Mesodermal cell (in vitro differentiated cells): ENCODE measurements around the gene RING1.

ENCODE experiments used
- H3K27ac ChIP-seq: 2 replicates; pipeline ENCODE4 v1.7.0; 2013; ENCODE audit warnings: mild to moderate bottlenecking, low read depth, low read length, moderate library complexity; ENCODE audit not compliant: severe bottlenecking
- H3K36me3 ChIP-seq: 2 replicates; pipeline ENCODE4 v1.7.1; 2013; ENCODE audit warnings: mild to moderate bottlenecking, low read length, moderate library complexity; ENCODE audit not compliant: control insufficient read depth, insufficient read depth
- H3K4me1 ChIP-seq: one replicate; pipeline ENCODE4 v1.7.1; 2013; ENCODE audit warnings: mild to moderate bottlenecking, low read length; ENCODE audit not compliant: insufficient read depth, control insufficient read depth, poor library complexity, severe bottlenecking
- H3K4me3 ChIP-seq: 2 replicates; pipeline ENCODE4 v1.7.0; 2013; ENCODE audit warnings: low read length, control low read depth, mild to moderate bottlenecking; ENCODE audit not compliant: insufficient read depth, poor library complexity, severe bottlenecking; ENCODE audit errors: extremely low read depth
- H3K9me3 ChIP-seq: 2 replicates; pipeline ENCODE4 v1.7.1; 2013; ENCODE audit warnings: mild to moderate bottlenecking, low read length, moderate library complexity; ENCODE audit not compliant: control insufficient read depth
- WGBS, 2 experiments: methylation state at CpG; one replicate each; pipeline ENCODE4 v1.1.5; 2013; ENCODE audit warnings: missing lambda C conversion rate in 2 of 2; ENCODE audit not compliant: insufficient coverage in 2 of 2; 5-methylcytosine and 5-hydroxymethylcytosine counted together

The RING1 gene

GRCh38 chr6:33203443-33204164 lies 4.7 kb upstream of the RING1 start:
- H3K4me1 ChIP-seq: peaks cover 30% of the 10 kb centered on the region
- H3K4me3 ChIP-seq: no peak overlapping the region

GRCh38 chr6:33204165-33204414 lies 4.2 kb upstream of the RING1 start:
- Histone ChIP-seq H3K27ac (peak overlapping the region; percentile 13), H3K4me3 (no peak overlapping the region), H3K4me1 (peaks cover 30% of the 10 kb centered on the region), H3K9me3 (no peaks in the 10 kb centered on the region), H3K36me3 (peaks cover 32% of the 10 kb centered on the region)
- 0% methylated on average over 1 of the region's 4 CpGs; no CpG with 5 or more reads in 1 of the 2 experiments for WGBS, 2 experiments

More at GRCh38 chr6:33203443-33204164, 4.7 kb upstream of the RING1 start:
- Histone ChIP-seq H3K9me3 (no peaks in the 10 kb centered on the region), H3K36me3 (peaks cover 32% of the 10 kb centered on the region), H3K27ac (peak overlapping the region; percentile 13)
- 96 to 100% methylated on average over 2 to 5 of the region's 7 CpGs for WGBS, 2 experiments

GRCh38 chr6:33204415-33205190 lies 3.7 kb upstream of the RING1 start, which contains the start of gene HSD17B8:
HSD17B8 (plus strand) TSS chr6:33204655; CDS start chr6:33204669, 14 bp downstream.
- H3K9me3 ChIP-seq: no peaks in the 10 kb centered on the region
- H3K4me1 ChIP-seq: peaks cover 30% of the 10 kb centered on the region
- 1 to 2% methylated on average over 28 to 32 of the region's 48 CpGs for WGBS, 2 experiments
- peak within 1 kb of the TSS; percentile 18 for H3K27ac ChIP-seq
- peaks cover 34% of the 10 kb centered on the region for H3K36me3 ChIP-seq
- H3K4me3 ChIP-seq: peak within 1 kb of the TSS; percentile 58

DNA sequence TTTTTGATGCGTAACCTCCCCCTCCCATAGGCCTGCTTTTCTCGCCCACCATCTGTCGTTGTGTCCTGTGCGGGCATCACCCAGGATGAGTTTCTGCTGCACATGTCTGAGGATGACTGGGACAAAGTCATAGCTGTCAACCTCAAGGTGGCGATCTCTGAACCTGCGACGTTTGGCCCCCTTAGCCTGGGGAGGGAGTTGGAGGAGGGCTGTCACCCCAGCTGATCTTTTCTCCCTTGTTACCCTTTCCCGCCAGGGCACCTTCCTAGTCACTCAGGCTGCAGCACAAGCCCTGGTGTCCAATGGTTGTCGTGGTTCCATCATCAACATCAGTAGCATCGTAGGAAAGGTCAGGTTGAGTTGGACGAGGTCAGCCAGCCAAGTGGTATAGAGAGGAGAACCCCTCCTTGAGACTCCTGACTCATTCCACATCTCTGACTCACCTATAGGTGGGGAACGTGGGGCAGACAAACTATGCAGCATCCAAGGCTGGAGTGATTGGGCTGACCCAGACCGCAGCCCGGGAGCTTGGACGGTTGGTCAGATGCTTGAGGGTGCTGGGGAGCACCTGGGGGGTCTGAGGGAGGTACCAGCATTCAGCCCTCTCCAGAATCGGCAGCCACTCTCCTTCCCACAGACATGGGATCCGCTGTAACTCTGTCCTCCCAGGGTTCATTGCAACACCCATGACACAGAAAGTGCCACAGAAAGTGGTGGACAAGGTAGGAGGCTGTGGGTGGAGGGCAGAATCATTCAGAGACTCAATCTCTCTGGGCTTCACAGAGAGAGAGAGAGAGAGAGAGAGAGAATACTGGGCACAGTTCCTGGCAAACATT lies 2.9 kb upstream of the RING1 start:
- no peaks in the 10 kb centered on the region for H3K9me3 ChIP-seq
- H3K4me1 ChIP-seq: peaks cover 30% of the 10 kb centered on the region
- 0 to 7% methylated on average over 3 of the region's 17 CpGs for WGBS, 2 experiments
- peak overlapping the region; percentile 58 for H3K4me3 ChIP-seq
- H3K36me3 ChIP-seq: peaks cover 41% of the 10 kb centered on the region
- peak overlapping the region; percentile 18 for H3K27ac ChIP-seq

GRCh38 chr6:33206027-33206863 lies 2.1 kb upstream of the RING1 start:
- Histone ChIP-seq H3K36me3 (peaks cover 47% of the 10 kb centered on the region), H3K4me1 (peaks cover 30% of the 10 kb centered on the region), H3K4me3 (peak overlapping the region; percentile 90), H3K27ac (peak overlapping the region; percentile 71), H3K9me3 (no peaks in the 10 kb centered on the region)
- 71% methylated on average over 1 of the region's 3 CpGs; no CpG with 5 or more reads in 1 of the 2 experiments for WGBS, 2 experiments

- 6% methylated on average over 8 of the region's 20 CpGs; no CpG with 5 or more reads in 1 of the 2 experiments for WGBS, 2 experiments
- Histone ChIP-seq H3K36me3 (peaks cover 47% of the 10 kb centered on the region), H3K4me3 (peak overlapping the region; percentile 90), H3K9me3 (no peaks in the 10 kb centered on the region), H3K27ac (peak overlapping the region; percentile 87), H3K4me1 (peaks cover 26% of the 10 kb centered on the region)
These were observed 1.3 kb upstream of the RING1 start for GRCh38 chr6:33206864-33207551.

DNA sequence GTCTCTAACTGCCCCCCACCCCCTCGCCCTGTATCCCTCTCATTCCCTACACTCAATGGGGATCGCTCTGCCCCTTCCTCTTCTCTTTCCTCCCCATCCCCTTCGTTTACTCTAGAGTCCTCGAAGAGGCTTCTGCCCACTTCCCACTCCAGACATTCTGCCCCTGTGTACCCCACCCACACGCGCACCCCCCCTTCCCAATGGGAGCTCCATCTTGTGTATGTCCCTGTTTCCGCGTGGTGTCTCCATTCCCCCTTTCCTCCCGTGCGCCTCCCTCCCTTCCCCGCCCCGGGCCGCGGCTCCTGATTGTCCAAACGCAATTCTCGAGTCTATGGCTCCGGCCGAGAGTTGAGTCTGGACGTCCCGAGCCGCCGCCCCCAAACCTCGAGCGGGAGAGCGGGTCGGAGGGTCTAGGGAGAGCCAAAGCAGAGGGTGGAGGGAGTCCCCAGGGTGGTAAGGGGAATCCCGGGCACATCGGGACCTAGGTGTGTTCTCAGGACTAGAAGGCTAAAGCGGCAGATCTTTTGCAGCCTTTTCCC lies 679 bp upstream of the RING1 start:
- Histone ChIP-seq H3K4me1 (peaks cover 27% of the 10 kb centered on the region), H3K27ac (peak overlapping the region; percentile 87), H3K9me3 (no peaks in the 10 kb centered on the region), H3K4me3 (peak overlapping the region; percentile 90), H3K36me3 (peaks cover 45% of the 10 kb centered on the region)
- WGBS, 2 experiments: 2 to 3% methylated on average over 6 to 19 of the region's 29 CpGs

DNA sequence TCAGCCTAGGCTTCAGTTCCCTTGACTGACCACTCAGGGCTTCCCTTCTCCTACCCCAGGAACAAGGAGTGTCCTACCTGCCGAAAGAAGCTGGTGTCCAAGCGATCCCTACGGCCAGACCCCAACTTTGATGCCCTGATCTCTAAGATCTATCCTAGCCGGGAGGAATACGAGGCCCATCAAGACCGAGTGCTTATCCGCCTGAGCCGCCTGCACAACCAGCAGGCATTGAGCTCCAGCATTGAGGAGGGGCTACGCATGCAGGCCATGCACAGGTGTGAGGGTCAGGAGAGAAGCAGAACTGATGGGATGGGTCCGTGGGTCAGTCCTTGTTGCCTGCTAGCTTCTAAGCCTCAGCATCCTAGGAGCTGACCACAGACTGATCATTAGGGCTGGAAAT lies 1.6 kb downstream of the RING1 start:
- Histone ChIP-seq H3K4me1 (peaks cover 37% of the 10 kb centered on the region), H3K4me3 (no peak overlapping the region), H3K9me3 (no peaks in the 10 kb centered on the region), H3K36me3 (peaks cover 28% of the 10 kb centered on the region), H3K27ac (no peak overlapping the region)
- 92 to 97% methylated on average over 7 to 9 of the region's 10 CpGs for WGBS, 2 experiments

GRCh38 chr6:33211136-33211535 lies 2.8 kb downstream of the RING1 start:
- WGBS, 2 experiments: 89 to 100% methylated on average over 2 to 7 of the region's 17 CpGs
- Histone ChIP-seq H3K9me3 (no peaks in the 10 kb centered on the region), H3K27ac (no peak overlapping the region), H3K4me1 (peaks cover 24% of the 10 kb centered on the region), H3K4me3 (no peak overlapping the region), H3K36me3 (peaks cover 28% of the 10 kb centered on the region)
